Measurements from ENCODE around the gene EDC3. TPM values are rescaled to one million over a fixed set of nuclear protein-coding genes. Genes with fewer than 3 reads are reported as not detected.
"Not testable (repeated sequence)": the region's sequence is repeated elsewhere in the genome, so short reads cannot be mapped to it uniquely, and the experiment has no call there.

EDC3 gene
- polyA plus RNA-seq, 1 donor = 23.7 TPM

GRCh38 chr15:74709892-74710291 is 14.1 kb upstream of the EDC3 start:
- no peak for DNase-seq (ENCODE audit: low read depth)

DNA sequence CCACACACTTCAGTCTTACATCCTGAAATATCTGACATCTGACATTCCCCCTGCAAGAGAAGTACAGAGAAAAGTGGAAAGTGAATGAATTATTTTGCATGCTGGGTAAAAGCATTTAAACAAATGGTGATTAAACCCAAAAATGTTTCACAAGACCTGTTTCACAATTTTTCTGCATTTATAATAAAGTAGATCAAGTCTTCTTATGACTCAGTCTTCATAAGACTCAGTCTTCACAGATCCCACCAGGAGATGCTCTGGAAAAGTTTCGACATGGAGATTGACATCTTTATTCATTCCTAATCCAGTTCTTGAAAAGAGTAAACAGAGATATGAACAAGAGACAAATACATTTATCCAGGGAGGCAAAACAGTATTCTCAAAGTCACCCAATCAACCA is 13.2 kb upstream of the EDC3 start:
- no peak for DNase-seq (ENCODE audit: low read depth)

GRCh38 chr15:74696808-74697207 is 984 bp upstream of the EDC3 start:
- no peak for DNase-seq (ENCODE audit: low read depth)

- no peak for DNase-seq (ENCODE audit: low read depth)
Observed at GRCh38 chr15:74696398-74696729, 540 bp upstream of the EDC3 start.

DNA sequence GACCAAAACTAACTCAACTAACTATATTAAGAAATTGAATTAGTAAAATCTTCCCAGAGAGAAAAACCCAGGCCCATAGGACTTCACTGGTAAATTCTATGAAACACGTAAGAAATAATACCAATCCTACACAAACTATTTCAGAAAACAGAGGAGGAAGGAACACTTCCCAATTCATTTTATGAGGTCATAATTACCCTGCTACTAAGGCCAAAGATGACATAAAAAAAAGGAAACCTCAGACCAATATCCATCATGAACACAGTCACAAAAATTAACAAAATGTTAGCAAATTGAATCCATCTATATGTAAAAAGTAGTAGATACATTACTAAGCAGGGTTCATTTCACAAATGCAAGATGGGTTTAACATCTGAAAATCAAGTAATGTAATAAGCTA is 3.5 kb downstream of the EDC3 start:
- DNase-seq (ENCODE audit: low read depth) = no peak

DNA sequence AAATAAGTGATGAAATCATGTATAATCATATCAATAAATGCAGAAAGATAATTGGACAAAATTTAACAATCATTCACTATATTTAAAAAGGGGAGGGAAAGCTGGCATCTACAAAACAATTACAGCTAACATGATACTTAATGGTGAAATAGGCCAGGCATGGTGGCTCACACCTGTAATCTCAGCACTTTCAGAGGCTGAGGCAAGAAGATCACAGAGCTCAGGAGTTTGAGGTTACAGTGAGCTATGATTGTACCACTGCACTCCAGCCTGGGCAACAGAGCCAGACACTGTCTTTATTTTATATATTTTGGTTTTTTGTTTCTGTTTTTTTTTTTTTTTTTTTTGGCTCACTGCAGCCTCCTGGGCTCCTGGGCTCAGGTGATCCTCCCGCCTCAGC is 12.1 kb downstream of the EDC3 start:
- DNase-seq (ENCODE audit: low read depth) = no peak

DNA sequence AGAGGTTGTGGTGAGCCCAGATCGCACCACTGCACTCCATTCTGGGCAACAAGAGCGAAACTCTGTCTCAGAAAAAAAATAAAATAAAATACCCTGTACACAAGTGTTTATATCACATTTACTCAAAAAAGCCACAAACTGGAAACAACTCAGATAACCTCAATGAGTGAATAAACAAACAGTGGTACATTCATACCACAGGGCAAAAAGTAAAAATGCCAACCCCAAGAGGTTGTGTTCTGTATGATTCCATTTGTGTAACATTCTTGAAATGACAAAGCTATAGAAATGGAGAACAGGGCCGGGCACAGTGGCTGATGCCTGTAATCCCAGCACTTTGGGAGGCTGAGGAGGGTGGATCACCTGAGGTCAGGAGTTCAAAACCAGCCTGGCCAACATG is 12.9 kb downstream of the EDC3 start:
- no peak for DNase-seq (ENCODE audit: low read depth)

- no peak for DNase-seq (ENCODE audit: low read depth)
Observed at GRCh38 chr15:74680456-74680855, 15.4 kb downstream of the EDC3 start.

GRCh38 chr15:74676801-74677200 is 19.0 kb downstream of the EDC3 start:
- DNase-seq (ENCODE audit: low read depth) = no peak

GRCh38 chr15:74674161-74674560 is 21.7 kb downstream of the EDC3 start:
- no peak for DNase-seq (ENCODE audit: low read depth)

DNA sequence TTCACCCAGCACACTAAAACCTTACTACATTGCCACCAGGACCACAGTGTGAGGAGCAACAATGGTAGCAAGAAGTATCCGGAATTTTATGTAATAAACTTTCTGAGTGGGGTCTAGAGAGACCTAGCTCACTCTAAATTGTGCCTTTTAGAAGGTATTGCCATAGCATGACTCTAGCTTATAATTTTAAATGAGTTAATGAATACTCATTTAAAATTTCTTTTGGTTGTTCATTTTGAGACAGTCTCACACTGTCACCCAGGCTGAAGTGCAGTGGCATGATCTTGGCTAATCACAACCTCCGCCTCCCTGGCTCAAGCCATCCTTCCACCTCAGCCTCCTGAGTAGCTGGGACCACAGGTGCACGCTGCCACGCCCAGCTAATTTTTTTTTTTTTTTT is 26.2 kb downstream of the EDC3 start:
- no peak for DNase-seq (ENCODE audit: low read depth)

DNA sequence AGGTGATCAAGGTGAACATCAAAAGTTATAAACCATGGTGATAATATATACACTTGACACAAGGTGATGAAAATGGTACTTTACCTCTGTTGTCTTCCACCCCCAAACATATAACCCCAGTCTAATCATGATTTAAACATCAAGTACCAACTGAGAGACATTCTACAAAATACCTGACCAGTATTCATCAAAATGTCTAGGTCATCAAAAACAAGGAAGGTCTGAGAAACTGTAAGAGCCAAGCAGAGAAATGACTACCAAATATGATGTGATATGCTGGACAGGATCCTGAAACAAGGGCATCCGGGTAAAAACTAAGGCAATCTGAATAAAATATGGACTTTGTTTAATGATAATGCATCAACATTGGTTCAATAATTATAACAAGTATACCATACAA is 27.8 kb downstream of the EDC3 start:
- DNase-seq (ENCODE audit: low read depth) = no peak

- DNase-seq (ENCODE audit: low read depth) = no peak
Observed at GRCh38 chr15:74664670-74665069, 31.2 kb downstream of the EDC3 start.

GRCh38 chr15:74664028-74664616 is 31.7 kb downstream of the EDC3 start:
- DNase-seq (ENCODE audit: low read depth) = no peak

DNA sequence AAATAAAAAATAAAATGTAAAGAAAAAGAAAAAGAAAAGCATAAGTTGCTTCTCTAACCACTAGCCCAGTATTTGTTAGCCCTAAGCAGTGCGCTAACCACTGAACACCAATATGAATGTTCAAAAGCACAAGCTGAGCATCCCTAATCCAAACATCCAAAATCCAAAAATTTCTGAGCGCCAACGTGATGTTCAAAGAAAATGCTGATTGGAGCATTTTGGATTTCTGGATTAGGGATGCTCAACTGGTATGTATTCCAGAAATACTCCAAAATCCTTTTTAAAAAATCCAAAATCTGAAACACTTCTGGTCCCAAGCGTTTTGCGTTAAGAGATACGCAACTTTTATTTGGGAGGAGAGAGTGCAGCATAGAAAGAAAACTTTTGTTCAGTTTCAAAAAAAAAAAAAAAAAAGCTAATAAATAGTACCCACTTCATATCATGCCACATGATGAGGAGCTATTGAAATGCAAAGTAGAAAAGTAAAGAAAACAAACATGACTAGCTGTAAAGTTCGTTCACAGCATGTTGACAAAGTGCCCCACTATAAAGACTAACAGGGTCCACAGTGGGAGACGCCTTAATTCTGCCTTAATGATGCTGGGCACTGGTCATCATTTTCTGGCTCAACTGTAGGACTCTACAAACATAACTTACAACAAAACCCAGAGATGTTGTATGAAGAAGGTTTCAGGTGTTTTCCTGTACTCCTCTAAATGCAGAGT is 32.4 kb downstream of the EDC3 start:
- DNase-seq (ENCODE audit: low read depth) = no peak

DNA sequence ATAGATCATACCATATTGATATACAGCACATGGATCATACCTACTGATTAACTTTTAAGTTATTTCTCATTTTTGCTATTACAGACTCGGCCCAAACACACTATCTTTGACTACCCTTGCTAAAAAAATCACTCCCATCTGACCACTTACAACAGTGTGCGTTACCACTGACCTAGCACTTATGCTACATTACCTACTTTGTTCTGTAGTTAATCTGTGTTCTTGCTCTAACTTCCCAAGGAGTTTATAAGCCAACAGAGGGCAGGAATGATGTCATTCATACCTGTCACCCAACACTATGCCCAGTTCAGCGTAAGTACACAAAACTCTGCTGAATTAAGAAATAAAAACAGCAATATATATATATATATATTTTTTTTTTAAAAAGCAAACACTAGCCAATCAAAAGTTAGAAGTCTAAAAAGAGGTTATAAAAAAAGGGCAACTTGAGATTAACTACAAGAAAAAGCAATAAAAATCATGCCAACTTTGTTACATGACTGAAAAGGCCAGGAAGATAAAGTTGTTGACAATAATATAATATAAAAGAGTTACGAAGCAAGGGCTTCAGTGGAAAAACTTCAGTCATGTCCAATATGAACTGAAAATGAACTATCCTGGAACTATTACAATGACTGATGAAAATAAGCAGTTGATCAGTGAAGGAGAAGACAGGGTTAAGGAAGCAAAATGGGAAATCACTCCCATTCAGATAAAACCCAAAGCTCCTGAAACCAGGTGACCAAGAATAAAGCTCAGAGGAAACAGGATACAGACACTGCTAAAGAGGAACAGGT is 33.6 kb downstream of the EDC3 start:
- DNase-seq (ENCODE audit: low read depth) = no peak

DNA sequence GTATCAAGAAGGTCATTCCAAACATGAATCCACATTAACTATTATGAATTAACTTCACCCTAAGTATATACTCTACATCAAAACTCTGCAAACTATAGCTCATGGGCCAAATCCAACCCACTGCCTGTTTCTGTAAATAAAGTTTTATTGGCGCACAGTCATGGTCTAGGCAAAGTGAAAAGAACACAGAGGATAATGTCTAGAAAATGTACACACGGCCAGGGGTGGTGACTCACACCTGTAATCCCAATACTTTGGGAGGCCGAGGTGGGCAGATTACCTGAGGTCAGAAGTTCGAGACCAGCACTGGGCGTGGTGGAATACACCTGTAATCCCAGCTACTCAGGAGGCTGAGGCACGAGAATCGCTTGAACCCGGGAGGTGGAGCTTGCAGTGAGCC is 34.5 kb downstream of the EDC3 start:
- not testable (repeated sequence) for DNase-seq (ENCODE audit: low read depth)

GRCh38 chr15:74657846-74658245 is 38.0 kb downstream of the EDC3 start:
- no peak for DNase-seq (ENCODE audit: low read depth)

GRCh38 chr15:74656935-74657535 is 38.8 kb downstream of the EDC3 start:
- DNase-seq (ENCODE audit: low read depth) = no peak

DNA sequence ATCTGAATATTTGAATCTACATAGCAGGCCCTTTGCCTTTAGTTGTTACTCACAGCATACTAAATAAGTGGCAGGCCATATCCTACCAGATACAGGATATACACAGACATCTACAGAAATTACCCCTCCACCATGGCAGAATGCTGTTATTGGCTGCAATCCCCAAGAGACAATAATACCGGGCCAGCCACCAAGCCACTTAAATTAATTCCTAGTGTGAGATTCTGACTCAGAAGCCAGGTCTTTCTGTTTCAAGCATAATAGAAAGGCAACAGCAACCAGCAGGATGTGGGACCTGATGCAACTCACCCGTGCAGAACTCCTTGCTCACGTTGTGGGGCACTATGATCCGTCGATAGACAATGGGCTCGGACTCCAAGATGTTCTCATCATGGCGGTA is 40.4 kb downstream of the EDC3 start:
- no peak for DNase-seq (ENCODE audit: low read depth)

DNA sequence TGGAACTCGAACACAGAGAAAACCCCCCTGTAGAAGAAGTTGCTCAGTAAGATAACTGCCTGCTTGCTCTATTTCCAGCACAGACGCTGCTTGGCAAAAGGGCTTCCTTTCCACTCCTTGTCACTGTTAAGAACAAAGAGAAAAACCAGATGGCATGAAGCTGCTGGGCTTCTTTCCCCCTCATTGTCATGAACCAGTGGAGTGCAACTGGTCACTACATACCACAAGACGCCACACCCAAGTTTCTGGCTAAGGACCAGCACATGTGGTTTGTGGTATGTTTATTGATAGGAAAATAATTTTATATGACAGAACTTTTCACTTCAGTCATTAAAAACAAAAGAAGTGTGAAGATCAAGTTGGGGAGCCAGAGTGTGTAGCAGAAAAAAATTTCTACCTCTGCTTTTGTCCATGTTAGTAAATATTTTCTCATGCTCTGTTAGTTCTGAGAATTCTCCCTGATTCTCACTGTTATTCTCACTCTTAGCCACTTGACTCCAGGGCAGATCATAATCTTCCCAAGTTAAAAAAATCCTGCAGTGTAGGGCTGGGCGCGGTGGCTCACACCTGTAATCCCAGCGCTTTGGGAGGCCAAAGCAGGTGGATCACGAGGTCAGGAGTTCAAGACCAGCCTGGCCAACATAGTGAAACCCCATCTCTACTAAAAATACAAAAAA is 42.3 kb downstream of the EDC3 start:
- no peak for DNase-seq (ENCODE audit: low read depth)

DNA sequence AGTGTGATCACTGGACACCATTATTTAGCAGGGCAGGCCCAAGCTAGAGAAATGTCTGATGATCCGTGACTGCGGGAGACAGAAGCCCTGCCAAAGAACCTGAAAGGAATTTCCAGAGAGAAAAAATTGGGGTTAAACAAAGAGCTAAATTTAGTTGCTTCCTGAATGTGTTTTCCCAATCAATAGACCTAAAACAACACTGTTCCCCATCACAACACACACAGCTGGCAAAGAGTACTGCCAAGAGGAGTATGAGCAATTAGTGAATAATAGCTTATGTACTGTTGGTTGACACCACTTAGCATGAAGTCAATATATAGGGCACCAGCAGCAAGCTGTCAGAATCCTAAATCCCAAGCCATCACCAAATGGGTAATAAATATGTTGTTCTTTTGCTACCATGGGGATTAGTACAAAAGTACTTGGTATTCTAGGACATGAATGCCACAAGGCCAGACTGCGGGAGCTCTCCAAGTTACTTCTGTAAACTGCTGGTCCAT is 44.5 kb downstream of the EDC3 start:
- DNase-seq (ENCODE audit: low read depth) = no peak

All from forelimb muscle (tissue), 1 donor.